Neuronal stem cell (in vitro differentiated cells): ENCODE measurements around the gene CCDC187.

ENCODE experiments used
- DNase-seq: peaks from one replicate; pipeline ENCODE4 v3.0.0-alpha.2; 2013; ENCODE audit warnings: low spot score
- H2AFZ ChIP-seq: one replicate; pipeline ENCODE4 v1.6.1; 2013; ENCODE audit warnings: mild to moderate bottlenecking, low read length, inconsistent platforms
- H2AK5ac ChIP-seq: 2 replicates; pipeline ENCODE4 v1.6.1; 2013; ENCODE audit warnings: low read depth, mild to moderate bottlenecking, inconsistent platforms, low read length, moderate library complexity, mixed read lengths
- H2BK120ac ChIP-seq: 2 replicates; pipeline ENCODE4 v1.6.1; 2013; ENCODE audit warnings: low read depth, mild to moderate bottlenecking, inconsistent platforms, low read length, moderate library complexity, mixed read lengths
- H2BK12ac ChIP-seq: one replicate; pipeline ENCODE4 v1.6.1; 2013; ENCODE audit warnings: low read length, inconsistent platforms
- H2BK15ac ChIP-seq: 2 replicates; pipeline ENCODE4 v1.6.1; 2013; ENCODE audit warnings: mild to moderate bottlenecking, low read length, inconsistent platforms, mixed read lengths
- H2BK5ac ChIP-seq: one replicate; pipeline ENCODE4 v1.6.1; 2013; ENCODE audit warnings: inconsistent platforms, mild to moderate bottlenecking, low read length, moderate library complexity
- H3K14ac ChIP-seq: one replicate; pipeline ENCODE4 v1.6.1; 2013; ENCODE audit warnings: low read length, inconsistent platforms
- H3K18ac ChIP-seq: 2 replicates; pipeline ENCODE4 v1.6.1; 2013; ENCODE audit warnings: low read length, inconsistent platforms
- H3K23ac ChIP-seq: 2 replicates; pipeline ENCODE4 v1.6.1; 2013; ENCODE audit warnings: low read depth, mild to moderate bottlenecking, mixed read lengths, low read length, inconsistent platforms; ENCODE audit not compliant: poor library complexity
- H3K27ac ChIP-seq: replicated peaks from 3 replicates; pipeline ENCODE4 v1.5.1; 2013; ENCODE audit warnings: low read length, inconsistent platforms
- H3K27me3 ChIP-seq, 3 experiments: 2 replicates each; pipeline ENCODE4 v1.6.1; 2013; ENCODE audit warnings: low read length in 3 of 3, mild to moderate bottlenecking in 2 of 3, inconsistent platforms in 1 of 3, low read depth in 1 of 3, mixed read lengths in 1 of 3, moderate library complexity in 1 of 3; ENCODE audit not compliant: control insufficient read depth in 3 of 3, insufficient read depth in 3 of 3
- H3K36me3 ChIP-seq, 2 donors: replicated peaks in 1 of 2; 2 replicates each; pipeline ENCODE4 v1.6.1; 2013; ENCODE audit warnings: low read length in 2 of 2; ENCODE audit not compliant: control insufficient read depth in 2 of 2, insufficient read depth in 2 of 2
- H3K4ac ChIP-seq: 2 replicates; pipeline ENCODE4 v1.6.1; 2013; ENCODE audit warnings: inconsistent platforms, mild to moderate bottlenecking, low read length, moderate library complexity
- H3K4me1 ChIP-seq, 2 donors: 1 replicate in 1 of 2; 2 replicates in 1 of 2; pipeline ENCODE4 v1.6.1; 2013; ENCODE audit warnings: low read length in 2 of 2, low read depth in 1 of 2; ENCODE audit not compliant: control insufficient read depth in 2 of 2, insufficient read depth in 1 of 2
- H3K4me2 ChIP-seq: one replicate; pipeline ENCODE4 v1.6.1; 2013; ENCODE audit warnings: mild to moderate bottlenecking, low read length, inconsistent platforms; ENCODE audit not compliant: insufficient read depth, poor library complexity, severe bottlenecking
- H3K4me3 ChIP-seq, 2 donors: 2 replicates each; pipeline ENCODE4 v1.5.1; 2013; ENCODE audit warnings: low read length in 2 of 2, mild to moderate bottlenecking in 2 of 2, inconsistent platforms in 1 of 2, moderate library complexity in 1 of 2
- H3K79me1 ChIP-seq: one replicate; pipeline ENCODE4 v1.6.1; 2013; ENCODE audit warnings: low read depth, mild to moderate bottlenecking, inconsistent platforms, low read length, moderate library complexity
- H3K9ac ChIP-seq: one replicate; pipeline ENCODE4 v1.6.1; 2013; ENCODE audit warnings: mild to moderate bottlenecking, low read depth, low read length, inconsistent platforms; ENCODE audit not compliant: poor library complexity
- H3K9me3 ChIP-seq, 2 donors: replicated peaks in 1 of 2; 2 replicates each; pipeline versions ENCODE3 to v1.6.1; 2013; ENCODE audit warnings: low read length in 2 of 2, mild to moderate bottlenecking in 2 of 2, inconsistent platforms in 1 of 2, low read depth in 1 of 2, mixed read lengths in 1 of 2, moderate library complexity in 1 of 2; ENCODE audit not compliant: control insufficient read depth in 2 of 2, insufficient read depth in 1 of 2
- H4K8ac ChIP-seq: one replicate; pipeline ENCODE4 v1.6.1; 2013; ENCODE audit warnings: low read depth, mild to moderate bottlenecking, inconsistent platforms, low read length, moderate library complexity
- H4K91ac ChIP-seq: one replicate; pipeline ENCODE4 v1.6.1; 2013; ENCODE audit warnings: low read length, low read depth, mild to moderate bottlenecking, inconsistent platforms; ENCODE audit not compliant: poor library complexity
- WGBS, 2 donors: extraction: QIAGEN DNeasy Blood & Tissue Kit; methylation state at CpG; one replicate each; pipeline ENCODE4 v1.1.7; 2013; ENCODE audit warnings: missing lambda C conversion rate in 2 of 2, mixed read lengths in 1 of 2; ENCODE audit not compliant: insufficient read length in 2 of 2, insufficient replicate concordance in 1 of 2; ENCODE audit errors: extremely low coverage in 2 of 2; 5-methylcytosine and 5-hydroxymethylcytosine counted together

CCDC187 gene

GRCh38 chr9:136255166-136255538 is 48.7 kb downstream of the CCDC187 start:
- Histone ChIP-seq H2BK120ac (no peak overlapping the region), H2AFZ (no peak overlapping the region), H3K4me1 (peaks cover 2 to 6% of the 10 kb centered on the region in 2 donors), H3K27me3 (peaks cover 0 to 65% (median 0%) of the 10 kb centered on the region in 3 experiments), H2AK5ac (peak overlapping the region; percentile 81), H4K8ac (no peak overlapping the region), H2BK5ac (no peak overlapping the region), H3K36me3 (no peaks in the 10 kb centered on the region), H3K23ac (no peak overlapping the region), H2BK15ac (no peak overlapping the region), H4K91ac (no peak overlapping the region), H3K4ac (no peak overlapping the region), H3K14ac (peak overlapping the region; percentile 71), H3K9me3 (no peaks in the 10 kb centered on the region), H3K18ac (peak overlapping the region; percentile 48), H3K4me3 (no peak overlapping the region), H3K4me2 (no peak overlapping the region), H2BK12ac (no peak overlapping the region), H3K9ac (no peak overlapping the region), H3K79me1 (peaks cover 2% of the 10 kb centered on the region), H3K27ac (no peak overlapping the region)
- WGBS, 2 donors, result no CpG with 5 or more reads among the region's 12 CpGs
- no peak for DNase-seq

GRCh38 chr9:136254381-136255165 is 49.3 kb downstream of the CCDC187 start:
- Histone ChIP-seq H3K27me3 (peaks cover 0 to 65% (median 0%) of the 10 kb centered on the region in 3 experiments), H2BK12ac (no peak overlapping the region), H3K4me3 (no peak overlapping the region), H3K9ac (peak overlapping the region; percentile 3), H2BK5ac (no peak overlapping the region), H3K4me1 (peaks cover 2 to 6% of the 10 kb centered on the region in 2 donors), H2BK120ac (no peak overlapping the region), H3K36me3 (no peaks in the 10 kb centered on the region), H4K91ac (no peak overlapping the region), H2AK5ac (peak overlapping the region; percentile 61), H3K4me2 (no peak overlapping the region), H2AFZ (no peak overlapping the region), H3K27ac (no peak overlapping the region), H3K23ac (peak overlapping the region; percentile 31), H3K79me1 (no peaks in the 10 kb centered on the region), H3K18ac (peak overlapping the region; percentile 80), H3K4ac (no peak overlapping the region), H2BK15ac (no peak overlapping the region), H3K9me3 (no peaks in the 10 kb centered on the region), H4K8ac (no peak overlapping the region), H3K14ac (no peak overlapping the region)
- no CpG with 5 or more reads among the region's 25 CpGs for WGBS, 2 donors
- no peak for DNase-seq

DNA sequence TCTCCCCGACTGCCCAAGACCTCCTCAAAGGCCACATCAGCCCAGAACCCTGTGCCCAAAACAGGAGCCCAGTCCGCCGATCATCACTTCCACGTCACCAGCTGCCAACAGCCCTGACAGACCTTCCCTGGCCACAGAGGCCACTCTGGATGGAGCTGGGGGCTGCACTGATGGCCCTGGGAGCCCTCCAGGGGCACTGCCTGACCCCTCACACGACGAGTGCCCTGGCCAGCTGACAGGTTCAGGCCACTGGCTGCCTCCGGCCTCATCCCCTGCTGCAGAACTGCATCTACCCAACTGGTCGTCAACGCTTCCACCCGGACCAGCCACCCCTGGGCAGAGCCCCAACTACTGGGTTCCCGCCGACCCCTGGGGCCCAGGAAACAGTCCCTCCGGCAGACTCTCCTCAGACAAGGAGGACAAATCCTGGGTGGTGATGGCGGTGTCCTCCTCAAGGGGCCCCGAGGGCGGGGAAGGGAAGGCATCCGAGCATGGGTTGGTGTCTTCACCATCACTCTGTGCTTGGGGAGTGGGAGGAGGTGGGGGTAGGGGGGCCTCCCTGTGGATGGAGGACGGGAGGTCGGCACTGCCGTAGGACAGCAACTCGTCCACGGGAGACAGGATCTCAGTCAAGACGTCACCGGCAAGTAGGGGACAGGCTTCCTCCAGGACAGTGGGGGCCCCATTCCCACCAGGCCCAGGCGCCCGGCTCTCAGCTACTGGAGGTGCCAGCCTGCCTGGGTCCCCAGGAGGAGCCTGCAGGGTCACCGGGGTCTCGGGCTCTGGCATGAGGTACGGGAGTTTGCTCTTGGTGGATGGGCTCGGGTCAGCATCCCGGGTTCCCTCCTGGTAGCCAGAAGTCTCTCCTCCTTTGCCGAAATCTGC is 50.4 kb downstream of the CCDC187 start:
- no CpG with 5 or more reads among the region's 32 CpGs for WGBS, 2 donors

DNA sequence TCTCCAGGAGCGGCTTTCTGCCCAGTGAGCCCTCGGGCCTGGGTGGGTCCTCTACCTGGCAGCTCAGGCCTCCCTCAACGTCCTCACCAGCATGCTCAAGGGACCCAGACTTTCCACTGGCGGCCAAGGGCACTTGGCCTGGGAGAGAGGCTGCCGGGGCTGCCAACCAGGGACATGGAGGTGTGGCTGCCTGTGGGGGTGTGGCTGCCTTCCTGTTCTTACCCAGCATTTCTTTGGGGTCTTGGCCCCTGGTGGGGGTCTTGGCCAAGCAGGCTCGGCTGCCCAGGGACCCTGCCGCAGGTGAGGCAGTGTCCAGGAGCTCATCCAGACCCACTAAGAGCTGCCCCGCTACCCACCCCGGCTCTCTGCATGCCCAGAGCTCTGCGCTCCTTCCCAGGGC is 51.0 kb downstream of the CCDC187 start:
- no peak for DNase-seq
- no peak overlapping the region for H3K23ac ChIP-seq
- H3K14ac ChIP-seq, result no peak overlapping the region
- no peak overlapping the region for H3K4me2 ChIP-seq
- H4K91ac ChIP-seq, result no peak overlapping the region
- no peak overlapping the region for H3K18ac ChIP-seq
- H2BK120ac ChIP-seq, result no peak overlapping the region
- H3K4me3 ChIP-seq, result no peak overlapping the region
- H3K9ac ChIP-seq, result no peak overlapping the region
- H3K79me1 ChIP-seq, result no peaks in the 10 kb centered on the region
- peak overlapping the region; percentile 49 for H2BK5ac ChIP-seq
- peaks cover 2% of the 10 kb centered on the region in 2 donors for H3K4me1 ChIP-seq
- H2AFZ ChIP-seq, result no peak overlapping the region
- H4K8ac ChIP-seq, result no peak overlapping the region
- no peaks in the 10 kb centered on the region for H3K36me3 ChIP-seq
- H3K27ac ChIP-seq, result no peak overlapping the region
- WGBS, 2 donors, result no CpG with 5 or more reads among the region's 10 CpGs
- peak overlapping the region; percentile 87 for H2AK5ac ChIP-seq
- H3K4ac ChIP-seq, result no peak overlapping the region
- H3K9me3 ChIP-seq, result no peaks in the 10 kb centered on the region
- H2BK12ac ChIP-seq, result no peak overlapping the region
- peaks cover 0 to 65% (median 0%) of the 10 kb centered on the region in 3 experiments for H3K27me3 ChIP-seq
- no peak overlapping the region for H2BK15ac ChIP-seq

More for the DNA sequence above, 50.4 kb downstream of the CCDC187 start:
- no peak overlapping the region for H3K4ac ChIP-seq
- H3K18ac ChIP-seq, result peak overlapping the region; percentile 39
- H3K9me3 ChIP-seq, result no peaks in the 10 kb centered on the region
- no peak overlapping the region for H2AFZ ChIP-seq
- no peak overlapping the region for H3K4me3 ChIP-seq
- no peak overlapping the region for H3K4me2 ChIP-seq
- H3K27me3 ChIP-seq, result peaks cover 0 to 65% (median 0%) of the 10 kb centered on the region in 3 experiments
- H2BK12ac ChIP-seq, result no peak overlapping the region
- peaks cover 2% of the 10 kb centered on the region in 2 donors for H3K4me1 ChIP-seq
- H3K36me3 ChIP-seq, result no peaks in the 10 kb centered on the region
- H2BK15ac ChIP-seq, result no peak overlapping the region
- H3K79me1 ChIP-seq, result no peaks in the 10 kb centered on the region
- no peak overlapping the region for H3K27ac ChIP-seq
- no peak overlapping the region for H4K91ac ChIP-seq
- no peak overlapping the region for H2BK120ac ChIP-seq
- no peak overlapping the region for H3K23ac ChIP-seq
- peak overlapping the region; percentile 87 for H2AK5ac ChIP-seq
- no peak overlapping the region for H3K9ac ChIP-seq
- H2BK5ac ChIP-seq, result peak overlapping the region; percentile 49
- no peak for DNase-seq
- no peak overlapping the region for H4K8ac ChIP-seq
- no peak overlapping the region for H3K14ac ChIP-seq
